Uterus (tissue), 4 donors: ENCODE measurements around the gene PPP3CA. TPM values are rescaled to one million over a fixed set of nuclear protein-coding genes. Genes with fewer than 3 reads are reported as not detected.

ENCODE experiments used
- DNase-seq, 2 donors: peaks; one replicate each; pipeline ENCODE4 v3.0.0-alpha.2; 2019 to 2020
- H3K27ac ChIP-seq, 2 donors: fragments of 200-600 bp; sonication (generic); 1 replicate in 1 of 2; 2 replicates in 1 of 2; pipeline ENCODE4 v1.5.1; 2016 to 2018
- H3K27me3 ChIP-seq, 2 donors: fragments of 200-600 bp; sonication (generic); one replicate each; pipeline ENCODE4 v1.5.1; 2018 to 2019; ENCODE audit warnings: control low read depth in 1 of 2
- H3K36me3 ChIP-seq, 2 donors: fragments of 200-600 bp; sonication (generic); one replicate each; pipeline ENCODE4 v1.5.1; 2019; ENCODE audit warnings: control low read depth in 1 of 2
- H3K4me1 ChIP-seq, 2 donors: fragments of 200-600 bp; sonication (generic); one replicate each; pipeline ENCODE4 v1.5.1; 2018 to 2019; ENCODE audit warnings: control low read depth in 1 of 2
- H3K4me3 ChIP-seq, 2 donors: fragments of 200-600 bp; sonication (generic); 1 replicate in 1 of 2; 2 replicates in 1 of 2; pipeline ENCODE4 v1.5.1; 2018 to 2019; ENCODE audit warnings: mild to moderate bottlenecking in 1 of 2
- H3K9me3 ChIP-seq, 2 donors: fragments of 200-600 bp; sonication (generic); one replicate each; pipeline ENCODE4 v1.5.1; 2019; ENCODE audit warnings: control low read depth in 1 of 2
- CTCF ChIP-seq, 4 experiments: fragments of 200-600 bp in 2 of 4; fragments of 450-650 bp in 2 of 4; sonication (generic) in 2 of 4; IDR thresholded peaks; one replicate each; pipeline ENCODE4 v1.5.1; 2016 to 2019; ENCODE audit warnings: antibody characterized with exemption in 4 of 4, mild to moderate bottlenecking in 2 of 4, moderate library complexity in 1 of 4
- POLR2A ChIP-seq, 2 donors: fragments of 450-650 bp; IDR thresholded peaks; one replicate each; pipeline ENCODE4 v1.6.1; 2016; ENCODE audit warnings: antibody characterized with exemption in 2 of 2, mild to moderate bottlenecking in 1 of 2, moderate library complexity in 1 of 2
- intact Hi-C: fragments of 100-400 bp; cut with DNase I; formaldehyde crosslinking; loops from one replicate; pipeline ENCODE4 v1.15.1; 2023; ENCODE audit warnings: low total_unique reads
- total RNA-seq, 4 donors: library from RNA; depleted of rRNA in 3 of 4; stranded (reverse); fragments of >200 nt in 3 of 4; gene quantifications; one replicate each; pipeline versions ENCODE4 v1.1.0 to v1.2.4, GENCODE V29; 2014 to 2023
- donor health status: DM: yes; HTN: yes; CAD: no.

Gene PPP3CA
- total RNA-seq, 4 donors from 2014 or later = 32.8 to 70.0 (median 39.8) TPM

GRCh38 chr4:101345596-101346350 lies 1.6 kb downstream of the PPP3CA start:
- Histone ChIP-seq H3K4me3 (peak overlapping the region; percentile 82 to 95), H3K4me1 (no peaks in the 10 kb centered on the region), H3K9me3 (no peaks in the 10 kb centered on the region), H3K36me3 (no peaks in the 10 kb centered on the region), H3K27ac (peak overlapping the region; percentile 88 to 98), H3K27me3 (no peaks in the 10 kb centered on the region)
- intact Hi-C loops = no loop called here
- TF ChIP-seq CTCF (IDR thresholded peaks at IDR 0.05) = no peak
- TF ChIP-seq POLR2A (IDR thresholded peaks at IDR 0.05) = no peak
- DNase-seq = peak; percentile 68 to 76

DNA sequence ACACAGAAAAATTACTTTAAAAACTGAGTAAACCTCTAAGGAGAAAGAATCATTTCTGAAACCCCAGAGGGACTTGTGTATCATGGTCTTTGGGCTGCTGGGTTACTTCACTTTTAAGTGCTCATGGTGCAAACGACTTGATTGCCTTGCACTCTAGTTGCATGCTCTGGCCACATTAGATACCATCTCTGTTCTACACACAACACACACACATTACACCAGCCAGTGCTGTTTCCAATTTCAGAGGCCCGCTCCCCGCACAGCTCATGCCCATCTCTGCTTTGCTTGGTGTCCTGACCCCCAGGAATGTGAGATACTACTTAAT lies 2.1 kb downstream of the PPP3CA start:
- intact Hi-C loops = no loop called here
- peak in 1 of 2 donors; percentile 14 for DNase-seq
- TF ChIP-seq CTCF (IDR thresholded peaks at IDR 0.05) (no peak), POLR2A (IDR thresholded peaks at IDR 0.05) (no peak)
- peak overlapping the region; percentile 88 to 98 for H3K27ac ChIP-seq
- H3K4me1 ChIP-seq = no peaks in the 10 kb centered on the region
- H3K4me3 ChIP-seq = peak overlapping the region; percentile 82 to 95
- H3K27me3 ChIP-seq = no peaks in the 10 kb centered on the region
- no peaks in the 10 kb centered on the region for H3K9me3 ChIP-seq
- H3K36me3 ChIP-seq = no peaks in the 10 kb centered on the region

DNA sequence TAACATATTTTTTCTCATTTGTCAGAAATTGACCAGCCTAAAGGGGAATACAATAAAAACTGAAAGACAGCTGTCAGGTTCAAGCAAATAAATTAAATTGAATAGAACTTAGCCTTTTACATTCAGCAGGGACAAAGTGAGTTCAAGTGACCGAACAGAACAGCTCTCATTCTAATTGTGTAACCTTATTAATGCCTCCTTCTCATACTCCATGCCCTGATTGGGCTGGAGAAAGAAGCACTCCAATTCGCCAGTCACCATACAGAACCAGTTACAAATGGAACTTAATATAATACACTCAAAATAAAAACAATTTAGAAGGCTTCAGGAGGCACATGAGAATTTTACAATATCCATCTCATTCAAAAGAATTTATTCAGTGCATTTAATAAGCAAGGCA lies 8.0 kb downstream of the PPP3CA start:
- H3K9me3 ChIP-seq = no peaks in the 10 kb centered on the region
- TF ChIP-seq CTCF (IDR thresholded peaks at IDR 0.05) = no peak
- TF ChIP-seq POLR2A (IDR thresholded peaks at IDR 0.05) = no peak
- intact Hi-C loops = no loop called here
- H3K36me3 ChIP-seq = no peaks in the 10 kb centered on the region
- H3K4me3 ChIP-seq = no peak overlapping the region
- no peaks in the 10 kb centered on the region for H3K27me3 ChIP-seq
- H3K4me1 ChIP-seq = no peaks in the 10 kb centered on the region
- H3K27ac ChIP-seq = no peak overlapping the region
- no peak for DNase-seq

DNA sequence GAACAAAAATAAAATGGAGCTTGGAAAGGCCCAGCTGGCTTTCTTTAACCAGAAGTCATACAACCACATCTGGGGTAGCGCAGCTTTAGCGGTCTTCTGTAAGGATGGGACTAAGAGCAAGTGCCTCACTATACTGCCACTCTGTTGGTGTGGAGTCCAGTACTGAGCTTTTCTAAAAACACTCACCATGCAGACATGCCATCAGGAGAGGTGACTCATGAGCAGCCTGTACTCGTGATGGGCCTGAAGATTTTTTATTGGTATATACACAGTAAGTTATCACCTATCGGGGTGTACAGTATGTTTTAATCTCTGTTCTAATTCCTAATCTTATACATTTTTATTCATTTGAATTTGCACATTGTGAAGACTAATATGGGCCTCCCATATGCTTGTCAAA lies 9.6 kb downstream of the PPP3CA start:
- no peaks in the 10 kb centered on the region for H3K4me1 ChIP-seq
- no peak for DNase-seq

More for the DNA sequence above, 9.6 kb downstream of the PPP3CA start:
- no peak overlapping the region for H3K27ac ChIP-seq
- H3K36me3 ChIP-seq = no peaks in the 10 kb centered on the region
- no peak for TF ChIP-seq CTCF (IDR thresholded peaks at IDR 0.05)
- TF ChIP-seq POLR2A (IDR thresholded peaks at IDR 0.05) = no peak
- no peaks in the 10 kb centered on the region for H3K9me3 ChIP-seq
- no peaks in the 10 kb centered on the region for H3K27me3 ChIP-seq
- intact Hi-C loops = no loop called here
- H3K4me3 ChIP-seq = no peak overlapping the region
